NT2/D1 (cell line): ENCODE data around the gene CSF2.

Experiments
- DNase-seq: peaks from one replicate; pipeline ENCODE4 v3.0.0-alpha.2; 2011; ENCODE audit warnings: low read depth, low spot score
- H3K27me3 ChIP-seq: 2 replicates; pipeline ENCODE4 v1.6.0; 2011; ENCODE audit warnings: mild to moderate bottlenecking; ENCODE audit not compliant: insufficient read length, insufficient read depth
- H3K36me3 ChIP-seq: 2 replicates; pipeline ENCODE4 v1.6.1; 2011; ENCODE audit warnings: mild to moderate bottlenecking, low read length, mixed read lengths; ENCODE audit not compliant: insufficient read depth, insufficient read length
- H3K4me1 ChIP-seq: 2 replicates; pipeline ENCODE4 v1.5.1; 2011; ENCODE audit not compliant: insufficient read depth, insufficient read length
- H3K4me3 ChIP-seq: 2 replicates; pipeline ENCODE4 v1.5.1; 2011; ENCODE audit warnings: low read depth; ENCODE audit not compliant: insufficient read length
- H3K9ac ChIP-seq: 2 replicates; pipeline ENCODE4 v1.6.0; 2011; ENCODE audit warnings: low read depth; ENCODE audit not compliant: insufficient read length
- H3K9me3 ChIP-seq: 2 replicates; pipeline ENCODE4 v1.5.1; 2011; ENCODE audit warnings: mild to moderate bottlenecking, low read length; ENCODE audit not compliant: insufficient read depth
- SUZ12 ChIP-seq: IDR thresholded peaks from 2 replicates; pipeline ENCODE4 v1.6.1; 2011; ENCODE audit not compliant: insufficient read length, insufficient read depth; ENCODE audit errors: extremely low read depth
- YY1 ChIP-seq: IDR thresholded peaks from 2 replicates; pipeline ENCODE4 v1.6.1; 2011; ENCODE audit not compliant: insufficient read length, insufficient read depth
- ZNF274 ChIP-seq: IDR thresholded peaks from 2 replicates; pipeline ENCODE4 v1.6.1; 2011; ENCODE audit warnings: mild to moderate bottlenecking, low read depth, low read length

CSF2 gene

GRCh38 chr5:132073231-132074013, at the start of gene CSF2:
TSS of gene CSF2 (plus strand) at chr5:132073789. CDS start at chr5:132073824, 35 bp downstream.
- no peaks in the 10 kb centered on the region for H3K36me3 ChIP-seq
- no peaks in the 10 kb centered on the region for H3K9me3 ChIP-seq
- DNase-seq = no peak
- no peaks in the 10 kb centered on the region for H3K27me3 ChIP-seq
- H3K9ac ChIP-seq = no peak within 1 kb of the TSS
- TF ChIP-seq YY1 = no peak
- no peak for TF ChIP-seq SUZ12
- no peak for TF ChIP-seq ZNF274
- peaks cover 2% of the 10 kb centered on the region for H3K4me1 ChIP-seq
- no peak within 1 kb of the TSS for H3K4me3 ChIP-seq

- TF ChIP-seq SUZ12 (no peak), YY1 (no peak), ZNF274 (no peak)
- Histone ChIP-seq H3K9me3 (no peaks in the 10 kb centered on the region), H3K27me3 (no peaks in the 10 kb centered on the region), H3K4me1 (no peaks in the 10 kb centered on the region), H3K9ac (no peak overlapping the region), H3K4me3 (no peak overlapping the region), H3K36me3 (no peaks in the 10 kb centered on the region)
- DNase-seq = no peak
Measured at GRCh38 chr5:132024117-132024435, 49.5 kb upstream of the CSF2 start.

GRCh38 chr5:132024789-132025402, 48.7 kb upstream of the CSF2 start:
- no peaks in the 10 kb centered on the region for H3K36me3 ChIP-seq
- no peaks in the 10 kb centered on the region for H3K9me3 ChIP-seq
- no peaks in the 10 kb centered on the region for H3K4me1 ChIP-seq
- H3K27me3 ChIP-seq = no peaks in the 10 kb centered on the region
- no peak for DNase-seq
- no peak overlapping the region for H3K4me3 ChIP-seq
- H3K9ac ChIP-seq = no peak overlapping the region
- TF ChIP-seq YY1 = no peak
- no peak for TF ChIP-seq ZNF274
- TF ChIP-seq SUZ12 = no peak

GRCh38 chr5:132025403-132025971, 48.1 kb upstream of the CSF2 start:
- no peaks in the 10 kb centered on the region for H3K9me3 ChIP-seq
- no peaks in the 10 kb centered on the region for H3K4me1 ChIP-seq
- no peak for DNase-seq
- no peak overlapping the region for H3K4me3 ChIP-seq
- H3K27me3 ChIP-seq = no peaks in the 10 kb centered on the region
- H3K9ac ChIP-seq = no peak overlapping the region
- TF ChIP-seq ZNF274 (no peak), SUZ12 (no peak), YY1 (no peak)
- no peaks in the 10 kb centered on the region for H3K36me3 ChIP-seq

- no peak overlapping the region for H3K9ac ChIP-seq
- no peak for DNase-seq
- H3K27me3 ChIP-seq = no peaks in the 10 kb centered on the region
- TF ChIP-seq SUZ12 = no peak
- TF ChIP-seq YY1 = no peak
- no peak for TF ChIP-seq ZNF274
- no peaks in the 10 kb centered on the region for H3K9me3 ChIP-seq
- H3K4me1 ChIP-seq = no peaks in the 10 kb centered on the region
- no peak overlapping the region for H3K4me3 ChIP-seq
- H3K36me3 ChIP-seq = no peaks in the 10 kb centered on the region
Measured at GRCh38 chr5:132026516-132027008, 47.0 kb upstream of the CSF2 start.

GRCh38 chr5:132027027-132027426, 46.6 kb upstream of the CSF2 start:
- no peak for DNase-seq
- no peak overlapping the region for H3K4me3 ChIP-seq
- no peaks in the 10 kb centered on the region for H3K9me3 ChIP-seq
- H3K9ac ChIP-seq = no peak overlapping the region
- H3K4me1 ChIP-seq = no peaks in the 10 kb centered on the region
- TF ChIP-seq ZNF274 (no peak), YY1 (no peak), SUZ12 (no peak)
- H3K27me3 ChIP-seq = no peaks in the 10 kb centered on the region
- H3K36me3 ChIP-seq = no peaks in the 10 kb centered on the region

GRCh38 chr5:132029609-132030330, 43.8 kb upstream of the CSF2 start:
- no peak for TF ChIP-seq SUZ12
- TF ChIP-seq YY1 = no peak
- TF ChIP-seq ZNF274 = no peak
- H3K4me1 ChIP-seq = no peaks in the 10 kb centered on the region
- no peaks in the 10 kb centered on the region for H3K36me3 ChIP-seq
- no peak for DNase-seq
- H3K9me3 ChIP-seq = no peaks in the 10 kb centered on the region
- H3K4me3 ChIP-seq = no peak overlapping the region
- H3K9ac ChIP-seq = no peak overlapping the region
- no peaks in the 10 kb centered on the region for H3K27me3 ChIP-seq
